ENCODE results near the gene KCNA5. TPM values are rescaled to one million over a fixed set of nuclear protein-coding genes. Genes with fewer than 3 reads are reported as not detected.

Gene KCNA5
- not detected in 2 replicates for total RNA-seq

DNA sequence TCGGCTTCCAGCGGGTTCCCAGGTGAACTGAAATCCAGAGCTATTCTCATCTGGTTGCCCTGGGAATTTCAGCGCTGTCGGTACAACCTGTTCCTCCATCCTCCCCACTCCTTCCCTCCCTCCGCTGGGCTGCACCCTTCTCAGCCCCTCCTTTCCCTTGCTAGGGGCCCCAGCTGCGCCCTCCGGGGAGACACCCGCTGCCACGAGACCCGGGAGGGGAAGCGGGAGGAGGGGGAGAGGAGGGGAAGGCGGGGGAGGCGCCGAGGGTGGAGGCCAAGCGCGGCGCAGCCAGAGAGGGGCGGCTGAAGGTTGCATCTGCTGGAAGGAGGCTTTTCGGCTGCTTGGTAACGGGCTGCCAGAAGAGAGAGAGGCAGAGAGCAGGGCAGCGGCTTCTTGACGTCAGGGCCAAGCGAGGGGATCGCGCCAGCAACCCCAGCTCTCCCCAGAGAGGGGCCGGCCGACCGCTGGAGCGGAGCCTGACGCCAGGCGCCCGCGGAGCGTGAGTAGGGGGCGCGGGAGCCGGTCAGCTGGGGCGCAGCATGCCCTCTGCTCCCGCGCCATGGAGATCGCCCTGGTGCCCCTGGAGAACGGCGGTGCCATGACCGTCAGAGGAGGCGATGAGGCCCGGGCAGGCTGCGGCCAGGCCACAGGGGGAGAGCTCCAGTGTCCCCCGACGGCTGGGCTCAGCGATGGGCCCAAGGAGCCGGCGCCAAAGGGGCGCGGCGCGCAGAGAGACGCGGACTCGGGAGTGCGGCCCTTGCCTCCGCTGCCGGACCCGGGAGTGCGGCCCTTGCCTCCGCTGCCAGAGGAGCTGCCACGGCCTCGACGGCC, at the start of gene KCNA5:
KCNA5 (plus strand) TSS at position 291 of the 831 bp plus-strand sequence; CDS start at position 560, 269 bp downstream.

Other genes with a start within 250 kb of the KCNA5 start
- 1.8 and 2.2 TPM in 2 replicates for gene KCNA1, start 134.0 kb upstream of the KCNA5 start, total RNA-seq

Data from subcutaneous preadipocyte (primary cell).